Measurements from ENCODE around the gene RNF168. TPM values are rescaled to one million over a fixed set of nuclear protein-coding genes. Genes with fewer than 3 reads are reported as not detected.
A peak's percentile ranks its signal among the peaks of the same experiment; 100 is the strongest.

The RNF168 gene
- polyA plus RNA-seq, 2 of the 4 experiments (the other 2 are of a cell fraction), result 3.8 to 5.9 TPM

DNA sequence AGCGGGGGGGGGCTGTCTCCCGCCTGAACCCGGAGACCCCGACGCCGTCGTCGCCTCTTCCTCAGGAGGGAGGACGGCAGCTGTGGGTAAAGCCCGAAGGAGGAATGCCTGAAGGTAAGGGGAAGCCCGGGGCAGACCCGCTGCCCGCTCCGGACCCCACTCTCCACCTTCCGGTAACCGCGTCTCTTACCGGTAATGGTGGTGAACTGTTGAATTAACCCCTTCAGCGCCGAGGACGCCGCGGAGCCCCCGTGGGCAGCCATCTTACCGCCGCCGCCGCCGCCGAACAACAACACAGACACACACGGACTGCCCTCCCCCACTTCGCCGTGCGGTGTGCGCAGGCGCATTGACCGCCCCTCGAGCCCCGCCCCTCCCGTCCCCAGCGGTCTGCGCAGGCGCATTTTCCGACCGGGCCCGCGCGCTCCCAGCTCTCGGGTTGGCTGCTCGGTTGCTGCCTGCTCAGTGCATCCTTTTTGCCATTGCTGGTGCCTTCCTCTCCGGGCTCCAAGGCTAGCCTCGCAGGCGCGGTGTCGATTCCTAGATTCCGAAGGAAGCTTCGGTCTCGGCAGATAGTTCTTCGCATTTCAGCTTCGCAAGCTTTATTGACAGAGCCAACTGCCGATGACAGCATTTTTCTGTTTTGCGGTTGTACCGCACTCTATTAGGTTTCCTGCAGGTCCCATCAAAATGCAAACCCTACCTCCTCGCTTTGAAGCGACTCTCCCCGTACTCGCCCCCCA is 71.3 kb downstream of the RNF168 start, which contains the start of gene UBXN7:
UBXN7 (minus strand) TSS at position 291 of the 743 bp plus-strand sequence; CDS start at position 263, 28 bp downstream.
- Histone ChIP-seq H3K27ac (peak within 1 kb of the TSS; percentile 85 to 94), H3K9me3 (no peaks in the 10 kb centered on the region), H3K4me1 (peaks cover 6% of the 10 kb centered on the region; the same call in 2 of the 3 replicates), H3K4me2 (peak within 1 kb of the TSS; percentile 76), H3K4me3 (peak within 1 kb of the TSS; percentile 95)
- ATAC-seq, result peak; percentile 94 to 96
- ChIA-PET POLR2A (interaction anchor here (0.6 to 1.4 kb wide), 6 partner anchors 69 to 435 kb away, joined by 3 to 4 read pairs (median 3); partner anchors contain the start of genes DYNLT2B and SENP5), CTCF (interaction anchor here (0.7 to 0.8 kb wide), 2 partner anchors 40 to 96 kb away, joined by 3 read pairs; no protein-coding TSS in a partner anchor)
- peak; percentile 91 to 92 for DNase-seq (ENCODE audit: low read depth in 1 of 2, low spot score in 1 of 2)
- TF ChIP-seq, protein P1, sequence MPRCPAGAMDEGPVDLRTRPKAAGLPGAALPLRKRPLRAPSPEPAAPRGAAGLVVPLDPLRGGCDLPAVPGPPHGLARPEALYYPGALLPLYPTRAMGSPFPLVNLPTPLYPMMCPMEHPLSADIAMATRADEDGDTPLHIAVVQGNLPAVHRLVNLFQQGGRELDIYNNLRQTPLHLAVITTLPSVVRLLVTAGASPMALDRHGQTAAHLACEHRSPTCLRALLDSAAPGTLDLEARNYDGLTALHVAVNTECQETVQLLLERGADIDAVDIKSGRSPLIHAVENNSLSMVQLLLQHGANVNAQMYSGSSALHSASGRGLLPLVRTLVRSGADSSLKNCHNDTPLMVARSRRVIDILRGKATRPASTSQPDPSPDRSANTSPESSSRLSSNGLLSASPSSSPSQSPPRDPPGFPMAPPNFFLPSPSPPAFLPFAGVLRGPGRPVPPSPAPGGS (IDR thresholded peaks at IDR 0.05), result peak; percentile 39; the same call in 1 of the 3 replicates
- TF ChIP-seq MAX (IDR thresholded peaks at IDR 0.05) (0 out of 2 replicates have a peak, but pooled peaks have one; percentile 33), PHF8 (IDR thresholded peaks at IDR 0.05; ENCODE audit: borderline replicate concordance, low read depth) (peak; percentile 51; the same call in 1 of the 2 replicates), ZFP36 (IDR thresholded peaks at IDR 0.05; ENCODE audit: borderline replicate concordance, partially characterized antibody) (no peak), KDM5A (IDR thresholded peaks at IDR 0.05) (peak; percentile 80), EHMT2 (IDR thresholded peaks at IDR 0.05; ENCODE audit: low read depth) (no peak), SMC3 (IDR thresholded peaks at IDR 0.05) (no peak), POLR2A (IDR thresholded peaks at IDR 0.05; ENCODE audit: low read length) (peak; percentile 75), MAFK (IDR thresholded peaks at IDR 0.05; ENCODE audit: partially characterized antibody) (peak; percentile 56), FOXS1 (CRISPR knock-in tag; IDR thresholded peaks at IDR 0.05) (no peak), JUN (IDR thresholded peaks at IDR 0.05) (peak in 1 of 2 experiments; percentile 65; a peak in 1 of 5 replicates)
- WGBS (ENCODE audit: missing lambda C conversion rate), result 0% methylated on average over 13 of the region's 67 CpGs
- no peak for FAIRE-seq

GRCh38 chr3:196431181-196432136 is 72.1 kb downstream of the RNF168 start:
- ChIA-PET CTCF (interaction anchor here (0.7 kb wide), 1 partner anchor 97 kb away, joined by 3 read pairs; no protein-coding TSS in a partner anchor), POLR2A (interaction anchor here (0.6 to 1.4 kb wide), 6 partner anchors 69 to 436 kb away, joined by 3 to 4 read pairs (median 3); partner anchors contain the start of genes DYNLT2B and SENP5)
- WGBS (ENCODE audit: missing lambda C conversion rate), result 4% methylated on average over 26 of the region's 50 CpGs
- DNase-seq (ENCODE audit: low read depth in 1 of 2, low spot score in 1 of 2) (peak; percentile 23 to 31), FAIRE-seq (no peak), ATAC-seq (peak; percentile 49 to 62)
- no peak for TF ChIP-seq CBX2 (IDR thresholded peaks at IDR 0.05; ENCODE audit: borderline replicate concordance, low read depth)
- no peak for TF ChIP-seq POLR2A (IDR thresholded peaks at IDR 0.05; ENCODE audit: low read length)
- TF ChIP-seq, protein P2, sequence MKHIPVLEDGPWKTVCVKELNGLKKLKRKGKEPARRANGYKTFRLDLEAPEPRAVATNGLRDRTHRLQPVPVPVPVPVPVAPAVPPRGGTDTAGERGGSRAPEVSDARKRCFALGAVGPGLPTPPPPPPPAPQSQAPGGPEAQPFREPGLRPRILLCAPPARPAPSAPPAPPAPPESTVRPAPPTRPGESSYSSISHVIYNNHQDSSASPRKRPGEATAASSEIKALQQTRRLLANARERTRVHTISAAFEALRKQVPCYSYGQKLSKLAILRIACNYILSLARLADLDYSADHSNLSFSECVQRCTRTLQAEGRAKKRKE (CRISPR knock-in tag; IDR thresholded peaks at IDR 0.05; ENCODE audit: low read depth), result no peak
- no peak for TF ChIP-seq CHD4 (IDR thresholded peaks at IDR 0.05; ENCODE audit: borderline replicate concordance)
- TF ChIP-seq ZFP36 (IDR thresholded peaks at IDR 0.05; ENCODE audit: borderline replicate concordance, partially characterized antibody), result no peak
- TF ChIP-seq HDAC2 (IDR thresholded peaks at IDR 0.05), result no peak
- no peak for TF ChIP-seq MAFK (IDR thresholded peaks at IDR 0.05; ENCODE audit: partially characterized antibody)
- TF ChIP-seq KDM1A (IDR thresholded peaks at IDR 0.05; ENCODE audit: low read depth), result no peak
- TF ChIP-seq E2F6 (IDR thresholded peaks at IDR 0.05; ENCODE audit: borderline replicate concordance, low read depth), result no peak
- Histone ChIP-seq H3K27ac (peak overlapping the region; percentile 85 to 94), H3K4me3 (peak overlapping the region; percentile 95), H3K9me3 (no peaks in the 10 kb centered on the region), H3K4me2 (peak overlapping the region; percentile 60), H3K4me1 (peaks cover 6% of the 10 kb centered on the region; the same call in 2 of the 3 replicates)
